WERI-Rb-1 (cell line): ENCODE results near the gene TAOK3.

Source experiments
- DNase-seq: peaks from one replicate; pipeline ENCODE4 v3.0.0-alpha.2; 2020
- H3K27ac ChIP-seq: fragments of 250-450 bp; sonication (Bioruptor Pico); 2 replicates; pipeline ENCODE4 v1.5.1; 2020; ENCODE audit warnings: mild to moderate bottlenecking, moderate library complexity
- H3K27me3 ChIP-seq: fragments of 250-450 bp; sonication (Bioruptor Pico); 2 replicates; pipeline ENCODE4 v1.5.1; 2021; ENCODE audit warnings: mild to moderate bottlenecking, low read depth, moderate library complexity; ENCODE audit not compliant: insufficient read depth, severe bottlenecking
- H3K36me3 ChIP-seq: fragments of 250-450 bp; sonication (Bioruptor Pico); 2 replicates; pipeline ENCODE4 v1.5.1; 2020; ENCODE audit warnings: mild to moderate bottlenecking, moderate library complexity
- H3K4me3 ChIP-seq: 2 replicates; pipeline ENCODE4 v1.5.1; 2011; ENCODE audit warnings: low read depth, mild to moderate bottlenecking, control low read depth, low read length
- H3K9me3 ChIP-seq: fragments of 250-450 bp; sonication (Bioruptor Pico); 2 replicates; pipeline ENCODE4 v1.5.1; 2021; ENCODE audit warnings: mild to moderate bottlenecking, moderate library complexity; ENCODE audit not compliant: severe bottlenecking
- TF ChIP-seq, protein P1 (sequence below): IDR thresholded peaks from 2 replicates; pipeline ENCODE4 v1.5.1; 2011; ENCODE audit warnings: low read depth, mild to moderate bottlenecking, control low read depth, inconsistent platforms, low read length

The TAOK3 gene

DNA sequence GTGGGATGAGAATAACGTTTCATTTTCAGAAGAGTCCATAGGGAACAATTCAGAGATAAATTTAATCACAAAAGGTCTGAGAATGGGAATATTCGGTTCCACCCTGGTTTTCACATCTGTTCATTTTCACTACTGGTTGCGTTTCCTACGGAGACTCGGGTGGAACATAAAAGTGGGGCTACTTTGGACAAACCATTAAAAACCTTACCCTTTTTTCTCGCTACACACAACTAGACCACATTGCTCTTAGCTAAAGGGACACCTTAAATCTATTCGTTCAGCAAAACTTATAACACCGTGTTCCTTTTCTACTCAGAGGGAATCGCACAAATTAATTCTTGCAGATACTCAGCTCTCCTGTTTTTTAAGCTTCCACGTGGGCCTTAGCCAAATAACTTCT, 2.6 kb upstream of the TAOK3 start:
- Histone ChIP-seq H3K27ac (no peak overlapping the region), H3K4me3 (no peak overlapping the region), H3K36me3 (peaks cover 17% of the 10 kb centered on the region), H3K9me3 (no peaks in the 10 kb centered on the region), H3K27me3 (no peaks in the 10 kb centered on the region)
- DNase-seq, result no peak
- TF ChIP-seq, protein P1, sequence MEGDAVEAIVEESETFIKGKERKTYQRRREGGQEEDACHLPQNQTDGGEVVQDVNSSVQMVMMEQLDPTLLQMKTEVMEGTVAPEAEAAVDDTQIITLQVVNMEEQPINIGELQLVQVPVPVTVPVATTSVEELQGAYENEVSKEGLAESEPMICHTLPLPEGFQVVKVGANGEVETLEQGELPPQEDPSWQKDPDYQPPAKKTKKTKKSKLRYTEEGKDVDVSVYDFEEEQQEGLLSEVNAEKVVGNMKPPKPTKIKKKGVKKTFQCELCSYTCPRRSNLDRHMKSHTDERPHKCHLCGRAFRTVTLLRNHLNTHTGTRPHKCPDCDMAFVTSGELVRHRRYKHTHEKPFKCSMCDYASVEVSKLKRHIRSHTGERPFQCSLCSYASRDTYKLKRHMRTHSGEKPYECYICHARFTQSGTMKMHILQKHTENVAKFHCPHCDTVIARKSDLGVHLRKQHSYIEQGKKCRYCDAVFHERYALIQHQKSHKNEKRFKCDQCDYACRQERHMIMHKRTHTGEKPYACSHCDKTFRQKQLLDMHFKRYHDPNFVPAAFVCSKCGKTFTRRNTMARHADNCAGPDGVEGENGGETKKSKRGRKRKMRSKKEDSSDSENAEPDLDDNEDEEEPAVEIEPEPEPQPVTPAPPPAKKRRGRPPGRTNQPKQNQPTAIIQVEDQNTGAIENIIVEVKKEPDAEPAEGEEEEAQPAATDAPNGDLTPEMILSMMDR, result no peak

DNA sequence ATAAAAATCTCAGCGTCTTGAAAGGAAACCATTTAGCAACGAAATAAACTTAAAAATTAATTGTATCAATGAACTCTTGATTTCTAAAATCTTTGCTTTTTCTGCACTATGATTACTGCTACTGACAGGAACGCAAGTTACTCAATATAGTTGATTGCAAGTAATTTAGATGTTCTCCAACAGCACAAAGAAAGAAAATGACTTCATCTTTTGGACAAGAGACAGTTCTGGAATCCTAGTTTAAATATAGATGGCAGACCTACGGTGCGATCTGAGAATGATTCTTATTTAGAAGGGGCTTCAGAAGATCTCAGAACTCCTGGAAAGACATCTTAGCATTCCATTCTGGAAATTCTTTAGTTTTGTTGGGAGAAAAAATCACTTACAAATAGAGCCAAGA, 2.2 kb upstream of the TAOK3 start:
- Histone ChIP-seq H3K27ac (no peak overlapping the region), H3K9me3 (no peaks in the 10 kb centered on the region), H3K36me3 (peaks cover 13% of the 10 kb centered on the region), H3K4me3 (no peak overlapping the region), H3K27me3 (no peaks in the 10 kb centered on the region)
- TF ChIP-seq, protein P1, result no peak
- no peak for DNase-seq

DNA sequence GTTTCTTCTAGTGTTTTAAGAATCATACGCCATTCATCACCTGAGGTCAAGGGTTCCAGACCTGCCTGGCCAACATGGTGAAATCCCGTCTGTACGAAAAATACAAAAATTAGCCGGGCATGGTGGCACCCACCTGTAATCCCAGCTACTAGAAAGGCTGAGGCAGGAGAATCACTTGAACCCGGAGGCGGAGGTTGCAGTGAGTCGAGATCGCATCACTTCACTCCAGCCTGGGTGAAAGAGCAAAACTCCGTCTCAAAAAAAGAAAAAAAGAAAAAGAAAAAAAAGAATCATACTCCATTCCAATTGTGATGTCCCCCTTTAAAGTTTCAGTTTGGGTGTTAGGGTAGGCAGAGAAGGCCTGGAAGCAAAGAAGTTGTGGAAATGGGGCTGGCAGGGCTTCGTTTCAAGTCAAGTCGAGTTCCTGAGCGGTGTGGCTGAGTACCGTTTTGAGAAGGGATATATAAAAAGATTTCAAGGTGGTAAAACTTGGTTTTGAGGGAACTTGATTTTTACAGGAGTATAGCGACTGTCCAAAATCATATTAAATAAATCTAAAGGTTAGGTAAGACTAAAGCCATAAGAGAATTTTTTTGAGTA, 1.5 kb upstream of the TAOK3 start:
- Histone ChIP-seq H3K36me3 (peaks cover 6% of the 10 kb centered on the region), H3K4me3 (no peak overlapping the region), H3K27ac (no peak overlapping the region), H3K9me3 (no peaks in the 10 kb centered on the region), H3K27me3 (no peaks in the 10 kb centered on the region)
- TF ChIP-seq, protein P1, result no peak
- DNase-seq, result no peak

DNA sequence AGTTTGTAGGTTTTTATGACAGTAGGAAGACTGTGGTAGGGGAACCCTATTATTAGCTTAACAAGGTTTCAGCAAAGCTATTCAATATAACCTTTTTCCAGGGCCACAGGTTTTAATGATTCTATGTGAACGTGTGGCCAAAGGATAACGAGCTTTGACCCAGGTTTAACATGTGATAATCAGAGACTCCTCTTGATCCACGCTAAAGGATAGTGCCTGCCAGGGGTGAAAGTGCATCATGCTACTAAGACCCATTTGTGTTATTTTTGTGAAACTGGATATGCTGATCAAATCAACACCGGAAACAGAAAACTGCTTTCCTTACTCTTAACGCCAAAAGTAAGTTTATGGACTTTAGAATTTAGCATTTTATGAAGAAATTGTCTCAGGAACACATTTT, 909 bp upstream of the TAOK3 start:
- Histone ChIP-seq H3K9me3 (no peaks in the 10 kb centered on the region), H3K27me3 (no peaks in the 10 kb centered on the region), H3K36me3 (peaks cover 4% of the 10 kb centered on the region; the same call in 1 of the 2 replicates), H3K4me3 (peak overlapping the region; percentile 91), H3K27ac (no peak overlapping the region)
- TF ChIP-seq, protein P1, result no peak
- DNase-seq, result no peak

DNA sequence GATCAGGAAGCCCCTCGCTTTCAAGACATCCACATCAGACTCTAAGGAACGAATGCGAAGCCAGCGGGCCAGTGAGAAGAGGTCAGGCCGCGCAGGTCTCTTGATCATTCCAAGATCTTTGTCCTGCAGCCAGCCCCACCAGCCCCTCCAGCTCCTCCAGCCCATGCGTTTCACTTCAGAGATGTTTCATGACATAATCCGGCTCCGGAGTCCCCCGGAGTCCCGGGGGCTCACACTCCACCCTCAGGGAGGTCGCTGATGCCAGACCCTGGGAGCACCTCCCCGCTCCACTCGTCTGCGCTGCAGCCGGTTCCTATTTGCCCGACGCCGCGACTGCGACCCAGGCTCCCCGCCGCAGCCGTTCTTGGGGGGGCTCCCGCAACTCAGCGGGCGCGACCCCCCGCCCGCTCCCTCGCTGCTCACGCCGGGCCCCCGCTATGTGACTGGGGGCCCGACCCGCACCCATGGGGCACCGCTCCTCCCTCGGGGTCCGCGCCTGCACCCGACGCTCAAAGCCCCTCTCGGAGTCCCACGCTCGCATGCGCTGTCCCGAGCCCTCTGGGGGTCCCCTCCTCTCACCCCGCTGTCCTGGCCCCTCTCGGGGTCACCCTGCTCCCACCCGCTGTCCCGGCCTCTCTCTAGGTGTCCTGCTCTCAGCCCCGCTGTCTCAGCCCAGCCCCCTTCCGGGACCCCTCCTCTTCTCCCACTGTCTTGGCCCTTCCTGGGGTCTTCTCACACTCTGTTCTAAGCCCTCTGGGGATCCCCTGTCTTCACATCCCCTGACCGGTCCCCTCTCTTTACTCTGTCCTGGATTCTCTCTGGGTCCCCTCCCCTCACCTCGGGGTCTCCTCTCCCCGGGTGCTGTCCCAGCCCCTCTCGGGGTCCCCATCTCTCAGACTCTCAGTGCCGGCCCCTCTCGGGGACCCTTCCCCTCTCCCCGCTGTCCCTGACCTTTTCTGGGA, 1.1 kb downstream of the TAOK3 start:
- peak overlapping the region; percentile 88 for H3K4me3 ChIP-seq
- H3K36me3 ChIP-seq, result no peaks in the 10 kb centered on the region
- H3K27me3 ChIP-seq, result no peaks in the 10 kb centered on the region
- TF ChIP-seq, protein P1, result no peak
- DNase-seq, result peak; percentile 16
- H3K9me3 ChIP-seq, result no peaks in the 10 kb centered on the region
- H3K27ac ChIP-seq, result no peak overlapping the region
